Measurements from ENCODE around the gene S100A1. TPM values are rescaled to one million over a fixed set of nuclear protein-coding genes. Genes with fewer than 3 reads are reported as not detected.

The S100A1 gene
- total RNA-seq, 3 donors from 2014 or later, result 0.20 to 5.6 (median 2.4) TPM

DNA sequence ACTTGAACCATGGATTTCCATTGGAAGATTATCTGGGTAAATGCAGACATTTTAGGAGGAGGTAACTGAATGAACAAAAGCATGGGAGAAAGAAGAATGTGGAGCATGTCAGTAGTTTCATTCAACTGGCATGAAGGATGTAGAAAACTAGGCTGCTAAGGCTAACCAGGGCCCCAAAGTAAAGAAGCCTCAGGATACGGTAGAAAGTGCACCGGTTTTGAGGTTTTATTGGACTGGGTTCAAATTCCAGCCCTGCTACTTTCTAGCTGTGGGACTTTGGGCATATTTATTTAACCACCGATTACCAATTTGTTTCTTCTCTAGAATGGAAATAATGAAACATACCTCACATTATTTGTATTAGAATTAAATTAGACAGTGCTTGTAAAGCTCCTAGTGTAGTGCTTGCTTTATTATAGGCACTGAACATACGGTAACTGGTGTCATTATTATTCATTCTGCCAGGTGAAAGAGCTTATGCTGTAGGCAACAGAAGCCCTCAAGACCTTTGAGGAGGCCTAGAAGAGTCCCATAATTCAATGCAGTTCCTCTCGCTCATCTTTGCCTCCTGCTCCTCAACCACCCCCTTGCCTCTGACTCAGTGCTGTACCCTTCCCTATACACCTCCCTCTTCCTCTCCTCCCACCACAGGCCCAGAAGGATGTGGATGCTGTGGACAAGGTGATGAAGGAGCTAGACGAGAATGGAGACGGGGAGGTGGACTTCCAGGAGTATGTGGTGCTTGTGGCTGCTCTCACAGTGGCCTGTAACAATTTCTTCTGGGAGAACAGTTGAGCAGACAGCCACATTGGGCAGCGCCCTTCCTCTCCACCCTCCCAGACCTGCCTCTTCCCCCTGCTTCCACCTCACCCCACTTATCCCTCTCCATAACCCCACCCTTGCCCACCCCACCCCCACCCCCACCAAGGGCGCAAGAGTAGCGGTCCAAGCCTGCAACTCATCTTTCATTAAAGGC lies 3.1 kb downstream of the S100A1 start:
- DNase-seq, result no peak
- intact Hi-C loops (cut with DNase I, micrococcal nuclease), result no loop called here
- H3K4me1 ChIP-seq (ENCODE audit: low read depth), result peaks cover 20% of the 10 kb centered on the region
- H3K4me3 ChIP-seq, result no peak overlapping the region
- no peaks in the 10 kb centered on the region for H3K9me3 ChIP-seq
- TF ChIP-seq, protein P1, sequence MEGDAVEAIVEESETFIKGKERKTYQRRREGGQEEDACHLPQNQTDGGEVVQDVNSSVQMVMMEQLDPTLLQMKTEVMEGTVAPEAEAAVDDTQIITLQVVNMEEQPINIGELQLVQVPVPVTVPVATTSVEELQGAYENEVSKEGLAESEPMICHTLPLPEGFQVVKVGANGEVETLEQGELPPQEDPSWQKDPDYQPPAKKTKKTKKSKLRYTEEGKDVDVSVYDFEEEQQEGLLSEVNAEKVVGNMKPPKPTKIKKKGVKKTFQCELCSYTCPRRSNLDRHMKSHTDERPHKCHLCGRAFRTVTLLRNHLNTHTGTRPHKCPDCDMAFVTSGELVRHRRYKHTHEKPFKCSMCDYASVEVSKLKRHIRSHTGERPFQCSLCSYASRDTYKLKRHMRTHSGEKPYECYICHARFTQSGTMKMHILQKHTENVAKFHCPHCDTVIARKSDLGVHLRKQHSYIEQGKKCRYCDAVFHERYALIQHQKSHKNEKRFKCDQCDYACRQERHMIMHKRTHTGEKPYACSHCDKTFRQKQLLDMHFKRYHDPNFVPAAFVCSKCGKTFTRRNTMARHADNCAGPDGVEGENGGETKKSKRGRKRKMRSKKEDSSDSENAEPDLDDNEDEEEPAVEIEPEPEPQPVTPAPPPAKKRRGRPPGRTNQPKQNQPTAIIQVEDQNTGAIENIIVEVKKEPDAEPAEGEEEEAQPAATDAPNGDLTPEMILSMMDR (IDR thresholded peaks at IDR 0.05), result no peak
- ATAC-seq, result no peak
- no peaks in the 10 kb centered on the region for H3K36me3 ChIP-seq (ENCODE audit: low read depth)

DNA sequence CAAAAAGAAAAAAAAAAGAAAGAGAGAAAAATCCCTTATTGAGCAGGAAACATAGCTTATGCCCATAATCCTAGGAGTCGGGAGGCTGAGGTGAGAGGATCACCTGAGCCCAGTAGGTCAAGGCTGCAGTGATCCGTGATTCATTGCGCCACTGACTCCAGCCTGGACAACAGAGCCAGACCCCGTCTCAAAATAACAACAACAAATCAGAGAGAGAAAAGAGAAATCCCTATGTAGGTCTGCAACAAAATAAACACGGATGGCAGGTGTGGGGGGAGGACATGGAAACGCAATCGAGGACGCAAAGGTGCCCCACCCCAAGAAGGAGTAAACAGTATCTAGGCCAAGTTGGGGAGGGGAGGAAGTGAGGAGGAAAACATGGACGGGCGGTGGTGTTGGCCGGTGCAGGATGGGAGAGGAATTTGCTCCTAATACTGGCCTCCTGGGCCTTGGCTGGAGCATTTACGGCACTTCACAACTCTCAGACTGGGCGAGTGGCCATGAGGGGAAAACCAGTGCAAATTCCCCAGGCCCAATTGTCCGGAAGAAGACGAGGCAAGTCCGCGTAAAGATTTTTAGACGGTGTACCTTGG lies 5.0 kb downstream of the S100A1 start:
- TF ChIP-seq, protein P1 (IDR thresholded peaks at IDR 0.05), result no peak
- no peaks in the 10 kb centered on the region for H3K9me3 ChIP-seq
- H3K4me1 ChIP-seq (ENCODE audit: low read depth), result peaks cover 18% of the 10 kb centered on the region
- intact Hi-C loops (cut with DNase I, micrococcal nuclease), result no loop called here
- H3K36me3 ChIP-seq (ENCODE audit: low read depth), result peaks cover 9% of the 10 kb centered on the region
- peak overlapping the region; percentile 78 for H3K4me3 ChIP-seq
- ATAC-seq, result peak; percentile 13
- no peak for DNase-seq

DNA sequence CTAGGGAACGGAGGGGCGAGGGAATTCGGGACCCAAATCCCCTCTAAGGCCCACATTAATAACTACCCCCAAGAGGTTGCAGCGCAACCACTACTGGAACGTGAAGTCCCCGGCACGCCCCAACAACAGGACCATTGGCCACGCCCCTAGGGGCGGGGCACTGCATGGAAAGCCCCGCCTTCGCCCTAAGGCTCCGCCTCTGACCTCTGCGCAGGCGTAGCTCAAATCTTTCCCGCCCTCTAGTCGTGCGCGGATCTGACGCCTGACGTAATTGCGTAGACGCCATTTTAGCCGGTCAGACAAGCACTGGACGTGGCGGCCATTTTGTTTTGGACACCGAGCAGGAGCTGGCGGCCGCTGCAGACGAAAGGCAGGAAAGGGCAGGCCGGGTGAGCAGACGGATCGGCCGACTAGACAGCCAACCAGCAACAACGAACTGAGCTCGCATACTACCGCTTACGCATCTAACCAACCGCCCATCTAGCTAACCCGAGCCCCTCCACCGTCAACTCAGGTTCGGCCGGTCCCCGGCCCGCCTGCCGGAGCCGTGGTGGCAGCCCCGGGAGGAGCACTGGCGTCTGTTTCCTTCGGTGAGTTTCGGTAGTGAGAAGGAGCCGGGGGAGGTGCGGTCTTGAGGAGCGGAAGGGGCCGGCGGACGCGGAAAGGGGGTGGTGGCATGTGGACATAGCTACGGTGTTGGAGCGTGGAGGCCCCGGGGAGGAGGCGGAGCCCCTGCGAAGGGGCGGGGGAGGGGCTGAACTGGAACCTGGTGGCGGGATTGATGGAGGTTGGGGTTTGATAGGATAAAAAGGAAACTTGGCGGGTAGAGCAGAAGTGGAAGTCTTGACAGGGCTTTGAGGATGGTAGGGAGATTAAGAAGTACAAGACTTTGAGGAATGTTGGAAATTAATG lies 5.8 kb downstream of the S100A1 start, which contains the start of gene CHTOP:
Gene CHTOP, plus strand, starts transcription at position 313 of the 912 bp plus-strand sequence. CDS start 2,523 bp downstream, outside the sequence.
- peak within 1 kb of the TSS; percentile 78 for H3K4me3 ChIP-seq
- H3K9me3 ChIP-seq, result no peaks in the 10 kb centered on the region
- H3K4me1 ChIP-seq (ENCODE audit: low read depth), result peaks cover 18% of the 10 kb centered on the region
- peak; percentile 98 to 99 (median 99) for DNase-seq
- ATAC-seq, result peak; percentile 95
- peaks cover 9% of the 10 kb centered on the region for H3K36me3 ChIP-seq (ENCODE audit: low read depth)
- TF ChIP-seq, protein P1 (IDR thresholded peaks at IDR 0.05), result no peak
- intact Hi-C loops (cut with DNase I, micrococcal nuclease), result no loop called here

- peaks cover 9% of the 10 kb centered on the region for H3K36me3 ChIP-seq (ENCODE audit: low read depth)
- ATAC-seq, result no peak
- no peak for DNase-seq
- intact Hi-C loops (cut with DNase I, micrococcal nuclease), result no loop called here
- H3K4me3 ChIP-seq, result no peak overlapping the region
- H3K4me1 ChIP-seq (ENCODE audit: low read depth), result peaks cover 16% of the 10 kb centered on the region
- no peaks in the 10 kb centered on the region for H3K9me3 ChIP-seq
- TF ChIP-seq, protein P1 (IDR thresholded peaks at IDR 0.05), result no peak
Measured at GRCh38 chr1:153635872-153636271, 7.6 kb downstream of the S100A1 start.

DNA sequence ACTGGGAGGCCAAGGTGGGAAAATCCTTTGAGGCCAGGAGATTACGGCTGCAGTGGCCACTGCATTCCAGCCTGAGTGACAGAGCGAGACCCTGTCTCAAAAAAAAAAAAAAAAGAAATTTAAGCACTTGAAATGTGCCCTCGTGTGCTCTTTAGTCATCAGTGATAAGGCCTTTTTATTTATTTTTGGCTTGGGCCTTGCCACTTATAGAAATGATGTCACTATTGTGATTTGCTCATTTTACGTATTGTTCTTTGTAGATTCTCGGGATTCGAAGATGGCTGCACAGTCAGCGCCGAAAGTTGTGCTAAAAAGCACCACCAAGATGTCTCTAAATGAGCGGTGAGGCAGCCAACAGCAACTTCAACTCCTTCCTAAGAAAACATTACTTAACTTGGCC lies 8.1 kb downstream of the S100A1 start:
- ATAC-seq (no peak), DNase-seq (no peak)
- Histone ChIP-seq H3K4me3 (no peak overlapping the region), H3K9me3 (no peaks in the 10 kb centered on the region), H3K4me1 (ENCODE audit: low read depth) (peaks cover 12% of the 10 kb centered on the region), H3K36me3 (ENCODE audit: low read depth) (peaks cover 13% of the 10 kb centered on the region)
- TF ChIP-seq, protein P1 (IDR thresholded peaks at IDR 0.05), result no peak
- intact Hi-C loops (cut with DNase I, micrococcal nuclease), result no loop called here

All from mucosa of descending colon (tissue), 3 donors.